ENCODE measurements around the gene CBX5. TPM values are rescaled to one million over a fixed set of nuclear protein-coding genes. Genes with fewer than 3 reads are reported as not detected.
A peak's percentile ranks its signal among the peaks of the same experiment; 100 is the strongest.

Gene CBX5
- total RNA-seq, 2 experiments from 2014 or later: 125 to 128 TPM

GRCh38 chr12:54211920-54212319 lies 68.0 kb downstream of the CBX5 start:
- H3K9me3 Mint-ChIP-seq: no peaks in the 10 kb centered on the region
- ATAC-seq (no peak), DNase-seq (no peak)
- H3K27me3 Mint-ChIP-seq: peaks cover 8% of the 10 kb centered on the region
- no peak overlapping the region for H3K27ac Mint-ChIP-seq
- TF ChIP-seq CTCF (IDR thresholded peaks at IDR 0.05): no peak
- intact Hi-C loops (cut with micrococcal nuclease): no loop called here
- no peak overlapping the region for H3K4me3 Mint-ChIP-seq
- CTCF ChIA-PET: interaction anchor here (2.1 to 2.6 kb wide), 2 partner anchors 10 to 227 kb away, joined by 7 to 14 read pairs; partner anchors contain the start of gene HOXC10
- peaks cover 13% of the 10 kb centered on the region for H3K4me1 Mint-ChIP-seq (ENCODE audit: low read depth)
- POLR2A ChIA-PET: no interaction called here
- H3K36me3 Mint-ChIP-seq (ENCODE audit: low read depth): no peaks in the 10 kb centered on the region

- H3K9me3 Mint-ChIP-seq: no peaks in the 10 kb centered on the region
- no peak overlapping the region for H3K4me3 Mint-ChIP-seq
- intact Hi-C loops (cut with micrococcal nuclease): no loop called here
- H3K27me3 Mint-ChIP-seq: peaks cover 11% of the 10 kb centered on the region
- POLR2A ChIA-PET: no interaction called here
- H3K27ac Mint-ChIP-seq: no peak overlapping the region
- no peaks in the 10 kb centered on the region for H3K36me3 Mint-ChIP-seq (ENCODE audit: low read depth)
- CTCF ChIA-PET: interaction anchor here (1.0 to 2.6 kb wide), 3 partner anchors 9 to 225 kb away, joined by 3 to 14 read pairs (median 7); partner anchors contain the start of gene HOXC10
- no peak for DNase-seq
- ATAC-seq: no peak
- no peak for TF ChIP-seq CTCF (IDR thresholded peaks at IDR 0.05)
- H3K4me1 Mint-ChIP-seq (ENCODE audit: low read depth): peaks cover 2% of the 10 kb centered on the region
These were observed 69.5 kb downstream of the CBX5 start for GRCh38 chr12:54210400-54210790.

- DNase-seq (no peak), ATAC-seq (no peak)
- POLR2A ChIA-PET: interaction anchor here (0.6 to 1.1 kb wide), 2 partner anchors 27 to 242 kb away, joined by 3 read pairs; no protein-coding TSS in a partner anchor
- H3K4me3 Mint-ChIP-seq: no peak overlapping the region
- H3K27ac Mint-ChIP-seq: no peak overlapping the region
- H3K4me1 Mint-ChIP-seq (ENCODE audit: low read depth): no peaks in the 10 kb centered on the region
- intact Hi-C loops (cut with micrococcal nuclease): no loop called here
- no peak for TF ChIP-seq CTCF (IDR thresholded peaks at IDR 0.05)
- CTCF ChIA-PET: interaction anchor here (0.7 to 5.5 kb wide), 25 partner anchors 8 to 417 kb away, joined by 3 to 57 read pairs (median 8); partner anchors contain the start of genes HOXC10, HOXC5, HOXC9 and SMUG1
- H3K27me3 Mint-ChIP-seq: peaks cover 14% of the 10 kb centered on the region
- no peaks in the 10 kb centered on the region for H3K9me3 Mint-ChIP-seq
- no peaks in the 10 kb centered on the region for H3K36me3 Mint-ChIP-seq (ENCODE audit: low read depth)
These were observed 71.3 kb downstream of the CBX5 start for GRCh38 chr12:54208591-54208990.

- Mint-ChIP-seq H3K4me3 (no peak overlapping the region), H3K27me3 (peaks cover 15% of the 10 kb centered on the region), H3K4me1 (ENCODE audit: low read depth) (no peaks in the 10 kb centered on the region), H3K36me3 (ENCODE audit: low read depth) (no peaks in the 10 kb centered on the region), H3K9me3 (no peaks in the 10 kb centered on the region), H3K27ac (no peak overlapping the region)
- peak; percentile 96 for ATAC-seq
- intact Hi-C loops (cut with micrococcal nuclease): loop anchor here (2.0 kb wide), 1 partner anchor 201 kb away; no protein-coding TSS in a partner anchor
- DNase-seq: peak; percentile 90
- ChIA-PET POLR2A (interaction anchor here (0.6 to 1.1 kb wide), 2 partner anchors 26 to 67 kb away, joined by 3 read pairs; no protein-coding TSS in a partner anchor), CTCF (interaction anchor here (0.5 to 5.5 kb wide), 48 partner anchors 9 to 416 kb away, joined by 3 to 57 read pairs (median 5); partner anchors contain the start of genes HOXC10, HOXC4, HOXC5 and HOXC9)
- TF ChIP-seq CTCF (IDR thresholded peaks at IDR 0.05): peak; percentile 92
These were observed 72.2 kb downstream of the CBX5 start for GRCh38 chr12:54207539-54208294.

- no peaks in the 10 kb centered on the region for H3K4me1 Mint-ChIP-seq (ENCODE audit: low read depth)
- no peak for TF ChIP-seq CTCF (IDR thresholded peaks at IDR 0.05)
- no peaks in the 10 kb centered on the region for H3K9me3 Mint-ChIP-seq
- POLR2A ChIA-PET: interaction anchor here (0.6 kb wide), 1 partner anchor 68 kb away, joined by 3 read pairs; no protein-coding TSS in a partner anchor
- CTCF ChIA-PET: interaction anchor here (0.7 to 5.5 kb wide), 30 partner anchors 8 to 280 kb away, joined by 3 to 57 read pairs (median 8); partner anchors contain the start of genes HOXC10, HOXC4, HOXC5 and HOXC8
- H3K27ac Mint-ChIP-seq: no peak overlapping the region
- no peak overlapping the region for H3K4me3 Mint-ChIP-seq
- H3K36me3 Mint-ChIP-seq (ENCODE audit: low read depth): no peaks in the 10 kb centered on the region
- intact Hi-C loops (cut with micrococcal nuclease): loop anchor here (2.0 kb wide), 1 partner anchor 200 kb away; no protein-coding TSS in a partner anchor
- no peak for ATAC-seq
- DNase-seq: no peak
- peaks cover 15% of the 10 kb centered on the region for H3K27me3 Mint-ChIP-seq
These were observed 73.1 kb downstream of the CBX5 start for GRCh38 chr12:54206791-54207190.

All from activated CD8-positive, alpha-beta T cell treated with anti-CD3 and anti-CD28 coated beads for 36 hours (primary cell).